B cell (primary cell): Measurements from ENCODE around the gene PHB1. TPM values are rescaled to one million over a fixed set of nuclear protein-coding genes. Genes with fewer than 3 reads are reported as not detected.

ENCODE experiments used
- ATAC-seq: fragments of 200-7000 bp; cut with Tn5 transposase; one replicate; pipeline ENCODE4 v1.10.0; 2021; ENCODE audit warnings: low read depth, mild to moderate bottlenecking, moderate number of reproducible peaks, moderate library complexity
- CTCF ChIA-PET: fragments of 350-600 bp; sonication (Branson Sonifier 250); formaldehyde crosslinking; loops from one replicate; lab custom pipeline; 2021; ENCODE audit warnings: antibody characterized with exemption, inconsistent platforms; lab: Charles Lee
- POLR2A ChIA-PET: fragments of 350-600 bp; sonication (Branson Sonifier 250); formaldehyde crosslinking; loops from one replicate; lab custom pipeline; 2021; ENCODE audit warnings: antibody characterized with exemption; lab: Charles Lee
- DNase-seq: peaks from one replicate; pipeline ENCODE4 v3.0.0; 2013
- H2AFZ ChIP-seq: 2 replicates; pipeline ENCODE4 v1.6.1; 2012; ENCODE audit warnings: mild to moderate bottlenecking, low read depth, low read length; ENCODE audit not compliant: insufficient read depth, poor library complexity, severe bottlenecking
- H3K27ac ChIP-seq, 2 donors: 1 replicate in 1 of 2; 2 replicates in 1 of 2; pipeline ENCODE4 v1.5.1; 2012 to 2013; ENCODE audit warnings: low read length in 2 of 2, mild to moderate bottlenecking in 2 of 2, moderate library complexity in 1 of 2
- H3K27me3 ChIP-seq, 4 experiments: fragments of 200-600 bp in 1 of 4; sonication (generic) in 1 of 4; replicated peaks in 1 of 4; 1 replicate in 2 of 4; 2 replicates in 2 of 4; pipeline versions ENCODE4 v1.6.1 to v1.7.0; 2013 to 2016; ENCODE audit warnings: low read length in 3 of 4, mild to moderate bottlenecking in 2 of 4, mixed read lengths in 1 of 4, moderate library complexity in 1 of 4; ENCODE audit not compliant: insufficient read depth in 4 of 4, control insufficient read depth in 3 of 4; ENCODE audit errors: control extremely low read depth in 1 of 4
- H3K36me3 ChIP-seq, 2 experiments: replicated peaks in 1 of 2; 1 replicate in 1 of 2; 2 replicates in 1 of 2; pipeline versions ENCODE4 v1.6.1 to v1.7.1; 2013; ENCODE audit warnings: low read length in 1 of 2; ENCODE audit not compliant: insufficient read depth in 2 of 2, control insufficient read depth in 1 of 2; ENCODE audit errors: control extremely low read depth in 1 of 2, extremely low read depth in 1 of 2
- H3K4me1 ChIP-seq, 2 donors: fragments of 200-600 bp in 1 of 2; sonication (generic) in 1 of 2; 1 replicate in 1 of 2; 2 replicates in 1 of 2; pipeline versions ENCODE4 v1.5.1 to v1.6.1; 2013 to 2017; ENCODE audit warnings: low read length in 2 of 2; ENCODE audit not compliant: control insufficient read depth in 2 of 2, insufficient read depth in 2 of 2
- H3K4me2 ChIP-seq: replicated peaks from 2 replicates; pipeline ENCODE3; 2012; ENCODE audit warnings: mild to moderate bottlenecking, low read depth, low read length; ENCODE audit not compliant: poor library complexity, severe bottlenecking
- H3K4me3 ChIP-seq, 5 experiments: fragments of 200-600 bp in 1 of 5; sonication (generic) in 1 of 5; 1 replicate in 3 of 5; 2 replicates in 2 of 5; pipeline versions ENCODE4 v1.5.1 to v1.7.0; 2011 to 2016; ENCODE audit warnings: low read length in 4 of 5, mild to moderate bottlenecking in 4 of 5, low read depth in 2 of 5, control low read depth in 1 of 5, moderate library complexity in 1 of 5; ENCODE audit not compliant: insufficient read depth in 1 of 5; ENCODE audit errors: control extremely low read depth in 1 of 5, extremely low read depth in 1 of 5
- H3K79me2 ChIP-seq: fragments of 200-600 bp; sonication (generic); one replicate; pipeline ENCODE4 v1.6.0; 2016; ENCODE audit warnings: low read length; ENCODE audit not compliant: control insufficient read depth, insufficient read depth
- H3K9ac ChIP-seq: fragments of 200-600 bp; sonication (generic); 2 replicates; pipeline ENCODE4 v1.6.1; 2017; ENCODE audit warnings: mild to moderate bottlenecking, low read length, moderate library complexity
- H3K9me3 ChIP-seq, 3 donors: one replicate each; pipeline versions ENCODE4 v1.6.1 to v1.7.1; 2013; ENCODE audit warnings: low read length in 2 of 3; ENCODE audit not compliant: control insufficient read depth in 2 of 3, insufficient read depth in 1 of 3; ENCODE audit errors: control extremely low read depth in 1 of 3
- H4K20me1 ChIP-seq: 2 replicates; pipeline ENCODE4 v1.6.0; 2012; ENCODE audit warnings: mild to moderate bottlenecking, low read length; ENCODE audit not compliant: insufficient read depth, control insufficient read depth, poor library complexity, severe bottlenecking
- H3K27ac Mint-ChIP-seq: one replicate; pipeline ENCODE4 v1.8.0; 2021; ENCODE audit warnings: mixed read lengths
- H3K27me3 Mint-ChIP-seq: one replicate; pipeline ENCODE4 v1.8.0; 2021; ENCODE audit warnings: mixed read lengths
- H3K4me1 Mint-ChIP-seq: one replicate; pipeline ENCODE4 v1.8.0; 2021; ENCODE audit warnings: mixed read lengths
- H3K4me3 Mint-ChIP-seq: one replicate; pipeline ENCODE4 v1.8.0; 2021; ENCODE audit warnings: mixed read lengths
- H3K9me3 Mint-ChIP-seq: one replicate; pipeline ENCODE4 v1.8.0; 2022; ENCODE audit warnings: mixed read lengths; ENCODE audit not compliant: insufficient read depth
- EZH2 ChIP-seq: IDR thresholded peaks from 2 replicates; pipeline ENCODE4 v1.6.1; 2012; ENCODE audit warnings: borderline replicate concordance, low read depth, mild to moderate bottlenecking, moderate library complexity, low read length; ENCODE audit not compliant: insufficient read depth, poor library complexity, severe bottlenecking
- WGBS: methylation state at CpG from one replicate; pipeline ENCODE4 v1.1.5; 2013; ENCODE audit warnings: missing lambda C conversion rate; ENCODE audit not compliant: insufficient coverage; 5-methylcytosine and 5-hydroxymethylcytosine counted together
- intact Hi-C: fragments of 100-400 bp; cut with micrococcal nuclease; formaldehyde crosslinking; loops from one replicate; pipeline ENCODE4 v1.10.0; 2022
- polyA plus RNA-seq: library from polyadenylated mRNA; depleted of rRNA; stranded (reverse); fragments of >200 nt; gene quantifications from 2 replicates; pipeline ENCODE4 v1.2.3, GENCODE V29; 2012
- total RNA-seq, 2 donors: library from RNA; stranded (reverse); fragments of 120-200 nt in 1 of 2; gene quantifications; 1 replicate in 1 of 2; 2 replicates in 1 of 2; pipeline versions ENCODE4 v1.2.3 to v1.2.4, GENCODE V29; 2013 to 2022
- TF ChIP-seq, protein P1 (sequence below): fragments of 200-600 bp; IDR thresholded peaks from one replicate; pipeline ENCODE4 v1.8.0; 2022; ENCODE audit warnings: antibody characterized with exemption, mild to moderate bottlenecking

PHB1 gene
- total and polyA plus RNA-seq, 2 donors (not counting 1 experiment from before 2014, with no cell fraction given) = 45.5 to 72.3 TPM

DNA sequence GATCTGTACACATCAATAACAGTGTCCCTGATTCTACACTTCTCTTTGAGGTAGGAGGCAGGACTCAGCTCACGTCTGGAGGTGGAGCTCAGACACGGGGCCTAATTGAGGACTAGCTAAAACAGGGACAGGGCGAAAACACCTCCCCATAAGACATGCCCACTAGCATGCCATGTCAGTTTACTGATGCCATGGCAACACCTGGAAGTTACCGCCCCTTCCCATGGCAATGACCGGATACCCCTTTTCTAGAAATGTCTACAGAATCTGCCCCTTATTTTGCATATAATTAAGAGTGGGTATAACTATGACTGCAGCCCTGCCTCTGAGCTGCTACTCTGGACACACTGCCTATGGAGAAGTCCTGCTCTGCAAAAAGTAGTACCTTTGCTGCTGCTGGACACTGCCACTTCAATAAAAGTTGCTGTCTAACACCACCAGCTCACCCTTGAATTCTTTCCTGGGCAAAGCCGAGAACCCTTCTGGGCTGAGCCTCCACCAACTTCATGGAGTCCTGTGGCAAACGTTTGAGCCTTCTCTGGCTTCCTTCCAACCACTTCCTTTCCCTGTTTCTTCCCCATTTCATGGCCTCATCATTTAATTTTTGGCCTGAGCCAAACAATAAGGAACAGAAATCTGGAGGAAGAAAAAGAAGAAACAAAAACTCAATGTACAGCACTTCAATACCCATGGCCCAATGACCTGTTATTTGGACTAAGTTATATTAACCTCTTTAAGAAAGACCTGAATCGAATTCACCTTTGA, 21.0 kb downstream of the PHB1 start:
- Mint-ChIP-seq H3K4me1 (peaks cover 41% of the 10 kb centered on the region), H3K27ac (peak overlapping the region; percentile 88), H3K4me3 (no peak overlapping the region), H3K27me3 (no peaks in the 10 kb centered on the region), H3K9me3 (no peaks in the 10 kb centered on the region)
- peaks cover 0 to 1% (median 0%) of the 10 kb centered on the region in 3 donors for H3K9me3 ChIP-seq
- no peaks in the 10 kb centered on the region for H3K27me3 ChIP-seq
- intact Hi-C loops = loop anchor here (2.0 to 5.0 kb wide), 2 partner anchors 21 to 161 kb away; partner anchors contain the start of genes PHB1 and PHOSPHO1
- ATAC-seq (no peak), DNase-seq (peak; percentile 25)
- H3K9ac ChIP-seq = no peak overlapping the region
- peak overlapping the region; percentile 51 for H2AFZ ChIP-seq
- H3K4me1 ChIP-seq = peaks cover 47 to 52% of the 10 kb centered on the region in 2 donors
- POLR2A ChIA-PET = interaction anchor here (0.6 kb wide), 2 partner anchors 19 kb away, joined by 3 to 4 read pairs; no protein-coding TSS in a partner anchor
- no peaks in the 10 kb centered on the region for H3K36me3 ChIP-seq
- WGBS = 32% methylated on average over 5 of the region's 8 CpGs
- H3K4me2 ChIP-seq = peak overlapping the region; percentile 9
- H3K4me3 ChIP-seq = no peak overlapping the region
- H4K20me1 ChIP-seq = no peaks in the 10 kb centered on the region
- peak overlapping the region in 1 of 2 donors; percentile 36 for H3K27ac ChIP-seq
- CTCF ChIA-PET = interaction anchor here (0.6 to 16.1 kb wide), 14 partner anchors 10 to 214 kb away, joined by 3 to 368 read pairs (median 4); partner anchors contain the start of gene ZNF652
- TF ChIP-seq EZH2 = no peak
- TF ChIP-seq, protein P1, sequence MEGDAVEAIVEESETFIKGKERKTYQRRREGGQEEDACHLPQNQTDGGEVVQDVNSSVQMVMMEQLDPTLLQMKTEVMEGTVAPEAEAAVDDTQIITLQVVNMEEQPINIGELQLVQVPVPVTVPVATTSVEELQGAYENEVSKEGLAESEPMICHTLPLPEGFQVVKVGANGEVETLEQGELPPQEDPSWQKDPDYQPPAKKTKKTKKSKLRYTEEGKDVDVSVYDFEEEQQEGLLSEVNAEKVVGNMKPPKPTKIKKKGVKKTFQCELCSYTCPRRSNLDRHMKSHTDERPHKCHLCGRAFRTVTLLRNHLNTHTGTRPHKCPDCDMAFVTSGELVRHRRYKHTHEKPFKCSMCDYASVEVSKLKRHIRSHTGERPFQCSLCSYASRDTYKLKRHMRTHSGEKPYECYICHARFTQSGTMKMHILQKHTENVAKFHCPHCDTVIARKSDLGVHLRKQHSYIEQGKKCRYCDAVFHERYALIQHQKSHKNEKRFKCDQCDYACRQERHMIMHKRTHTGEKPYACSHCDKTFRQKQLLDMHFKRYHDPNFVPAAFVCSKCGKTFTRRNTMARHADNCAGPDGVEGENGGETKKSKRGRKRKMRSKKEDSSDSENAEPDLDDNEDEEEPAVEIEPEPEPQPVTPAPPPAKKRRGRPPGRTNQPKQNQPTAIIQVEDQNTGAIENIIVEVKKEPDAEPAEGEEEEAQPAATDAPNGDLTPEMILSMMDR = no peak
- peaks cover 17% of the 10 kb centered on the region for H3K79me2 ChIP-seq
